SK-N-SH (cell line): Measurements from ENCODE around the gene GK. TPM values are rescaled to one million over a fixed set of nuclear protein-coding genes. Genes with fewer than 3 reads are reported as not detected.
"Not testable (repeated sequence)": the region's sequence is repeated elsewhere in the genome, so short reads cannot be mapped to it uniquely, and the experiment has no call there.

Experiments used
- CTCF ChIA-PET: fragments of 300-600, 350-600 bp; formaldehyde crosslinking; extraction: SDS; loops from one replicate; lab custom pipeline; 2021; lab: Yijun Ruan, JAX
- POLR2A ChIA-PET: fragments of 350-600 bp; sonication (Branson Sonifier 250); formaldehyde crosslinking; extraction: SDS; loops from one replicate; lab custom pipeline; 2020; ENCODE audit warnings: antibody characterized with exemption, inconsistent platforms; lab: Yijun Ruan, JAX
- DNase-seq: peaks from one replicate; pipeline ENCODE4 v3.0.0; 2012
- H2AFZ ChIP-seq: fragments of 200-600 bp; sonication (generic); 2 replicates; pipeline ENCODE4 v1.8.1; 2016; ENCODE audit warnings: antibody characterized with exemption, mild to moderate bottlenecking, low read depth
- H3F3A ChIP-seq: fragments of 200-600 bp; sonication (generic); replicated peaks from 2 replicates; pipeline ENCODE3; 2016; ENCODE audit warnings: antibody characterized with exemption, mild to moderate bottlenecking; ENCODE audit not compliant: insufficient read depth
- H3K27ac ChIP-seq, 2 experiments: fragments of 200-500 bp in 1 of 2; fragments of 200-600 bp in 1 of 2; sonication (Bioruptor generic) in 1 of 2; sonication (generic), shearing (Covaris generic) in 1 of 2; 2 replicates each; pipeline versions ENCODE4 v1.5.1 to v1.6.1; 2014 to 2016; ENCODE audit warnings: low read depth in 2 of 2, inconsistent platforms in 1 of 2, low read length in 1 of 2, mild to moderate bottlenecking in 1 of 2, mixed read lengths in 1 of 2
- H3K27me3 ChIP-seq: fragments of 200-600 bp; sonication (generic), shearing (Covaris generic); 2 replicates; pipeline ENCODE4 v1.6.1; 2016; ENCODE audit warnings: mixed run types; ENCODE audit not compliant: insufficient read depth
- H3K36me3 ChIP-seq, 2 experiments: fragments of 200-500 bp in 1 of 2; fragments of 200-600 bp in 1 of 2; sonication (Bioruptor generic) in 1 of 2; sonication (generic) in 1 of 2; replicated peaks in 1 of 2; 2 replicates each; pipeline versions ENCODE3 to v1.5.1; 2014 to 2016; ENCODE audit warnings: low read length in 1 of 2, mild to moderate bottlenecking in 1 of 2; ENCODE audit not compliant: insufficient read depth in 2 of 2, control insufficient read depth in 1 of 2
- H3K4me1 ChIP-seq, 2 experiments: fragments of 200-500 bp in 1 of 2; fragments of 200-600 bp in 1 of 2; sonication (Bioruptor generic) in 1 of 2; sonication (generic), shearing (Covaris generic) in 1 of 2; 2 replicates each; pipeline versions ENCODE4 v1.5.1 to v1.6.1; 2014 to 2016; ENCODE audit warnings: low read depth in 1 of 2, low read length in 1 of 2, mixed run types in 1 of 2; ENCODE audit not compliant: insufficient read depth in 2 of 2, control insufficient read depth in 1 of 2
- H3K4me2 ChIP-seq: fragments of 200-600 bp; sonication (generic), shearing (Covaris generic); 2 replicates; pipeline ENCODE4 v1.6.1; 2017; ENCODE audit warnings: mixed run types
- H3K4me3 ChIP-seq, 2 experiments: fragments of 200-500 bp in 1 of 2; fragments of 200-600 bp in 1 of 2; sonication (Bioruptor generic) in 1 of 2; sonication (generic), shearing (Covaris generic) in 1 of 2; 2 replicates each; pipeline versions ENCODE4 v1.5.1 to v1.8.1; 2014 to 2016; ENCODE audit warnings: low read depth in 2 of 2, inconsistent platforms in 1 of 2, low read length in 1 of 2, mild to moderate bottlenecking in 1 of 2, mixed read lengths in 1 of 2, moderate library complexity in 1 of 2
- H3K79me2 ChIP-seq: fragments of 200-600 bp; sonication (generic); 2 replicates; pipeline ENCODE4 v1.8.1; 2017; ENCODE audit warnings: mild to moderate bottlenecking; ENCODE audit not compliant: insufficient read depth
- H3K9ac ChIP-seq: fragments of 200-600 bp; sonication (generic); 2 replicates; pipeline ENCODE4 v1.6.1; 2017; ENCODE audit warnings: mixed run types
- H3K9me2 ChIP-seq: fragments of 200-600 bp; sonication (generic); 2 replicates; pipeline ENCODE4 v1.6.1; 2017; ENCODE audit warnings: mixed run types
- H3K9me3 ChIP-seq: fragments of 200-600 bp; sonication (generic); 2 replicates; pipeline ENCODE4 v1.6.1; 2017; ENCODE audit warnings: mixed run types, mild to moderate bottlenecking, moderate library complexity
- H4K20me1 ChIP-seq: fragments of 200-600 bp; sonication (generic); 2 replicates; pipeline ENCODE4 v1.6.1; 2017; ENCODE audit warnings: mild to moderate bottlenecking, mixed run types; ENCODE audit not compliant: insufficient read depth
- CHD2 ChIP-seq: fragments of 150-350 bp; IDR thresholded peaks from 2 replicates; pipeline ENCODE4 v1.6.1; 2018; ENCODE audit warnings: low read length; ENCODE audit not compliant: partially characterized antibody
- EP300 ChIP-seq, 2 experiments: IDR thresholded peaks; 2 replicates each; pipeline versions ENCODE4 v1.4.0 to v1.6.1; 2012; ENCODE audit warnings: borderline replicate concordance in 1 of 2, low read depth in 1 of 2, low read length in 1 of 2
- FOXM1 ChIP-seq: IDR thresholded peaks from 2 replicates; pipeline ENCODE4 v1.4.0; 2012; ENCODE audit warnings: low read depth, mild to moderate bottlenecking
- IRF3 ChIP-seq: fragments of 150-350 bp; IDR thresholded peaks from 2 replicates; pipeline ENCODE4 v1.6.1; 2016; ENCODE audit warnings: mild to moderate bottlenecking, low read depth, low read length
- JUND ChIP-seq: IDR thresholded peaks from 2 replicates; pipeline ENCODE4 v1.4.0; 2012
- RCOR1 ChIP-seq: fragments of 150-350 bp; IDR thresholded peaks from 2 replicates; pipeline ENCODE4 v1.6.1; 2017; ENCODE audit warnings: antibody characterized with exemption, low read length
- RFX5 ChIP-seq: IDR thresholded peaks from 2 replicates; pipeline ENCODE4 v1.6.1; 2012; ENCODE audit warnings: mild to moderate bottlenecking, improper control_type of control experiment, low read length
- RXRA ChIP-seq: IDR thresholded peaks from 2 replicates; pipeline ENCODE4 v1.4.0; 2012; ENCODE audit warnings: low read depth, mild to moderate bottlenecking, borderline replicate concordance
- TAF1 ChIP-seq: IDR thresholded peaks from 2 replicates; pipeline ENCODE4 v1.6.1; 2012; ENCODE audit warnings: low read depth, mild to moderate bottlenecking, low read length, moderate library complexity, borderline replicate concordance
- TCF12 ChIP-seq: IDR thresholded peaks from 2 replicates; pipeline ENCODE4 v1.4.0; 2012
- TEAD4 ChIP-seq: IDR thresholded peaks from 2 replicates; pipeline ENCODE4 v1.4.0; 2012; ENCODE audit warnings: mild to moderate bottlenecking, borderline replicate concordance; ENCODE audit not compliant: insufficient read depth
- USF1 ChIP-seq: IDR thresholded peaks from 2 replicates; pipeline ENCODE4 v1.4.0; 2012; ENCODE audit warnings: low read depth, borderline replicate concordance
- WGBS: methylation state at CpG from one replicate; pipeline ENCODE4 v1.1.6; 2017; ENCODE audit warnings: low lambda C conversion rate; 5-methylcytosine and 5-hydroxymethylcytosine counted together
- polyA plus RNA-seq, 3 experiments: library from polyadenylated mRNA; depleted of rRNA; stranded (reverse); fragments of >200 nt; gene quantifications; 2 replicates each; pipeline ENCODE4 v1.2.3, GENCODE V29; 2012
- TF ChIP-seq, protein P1 (sequence below): IDR thresholded peaks from 2 replicates; pipeline ENCODE4 v1.4.0; 2012; ENCODE audit warnings: low read depth, borderline replicate concordance
- TF ChIP-seq, protein P2 (sequence below): fragments of 150-350 bp; IDR thresholded peaks from 2 replicates; pipeline ENCODE4 v1.6.1; 2017; ENCODE audit warnings: antibody characterized with exemption, low read length, low read depth, borderline replicate concordance

Gene GK
- polyA plus RNA-seq, 1 of the 3 experiments (the other 2 are of a cell fraction): 2.2 TPM

DNA sequence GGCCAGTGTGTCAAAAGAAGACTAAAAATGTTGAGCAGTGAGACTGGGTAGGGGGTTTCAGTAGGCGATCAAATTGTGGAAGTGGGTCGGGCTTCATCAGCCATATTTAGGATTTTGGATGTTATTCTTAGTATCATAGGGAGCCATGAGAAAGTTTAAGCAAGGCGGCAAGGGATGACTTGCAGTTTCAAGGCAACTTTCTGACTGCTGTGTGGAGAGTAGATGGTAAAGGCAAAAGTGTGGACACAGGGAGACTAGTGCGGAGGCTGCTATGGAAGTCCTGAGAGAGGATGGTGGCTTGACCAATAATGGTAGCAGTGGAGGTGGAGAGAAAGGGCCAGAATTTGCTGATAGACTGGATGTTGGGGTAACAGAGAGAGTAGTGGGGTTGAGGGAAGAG, 15.4 kb downstream of the GK start (continued):
- TF ChIP-seq, protein P1, sequence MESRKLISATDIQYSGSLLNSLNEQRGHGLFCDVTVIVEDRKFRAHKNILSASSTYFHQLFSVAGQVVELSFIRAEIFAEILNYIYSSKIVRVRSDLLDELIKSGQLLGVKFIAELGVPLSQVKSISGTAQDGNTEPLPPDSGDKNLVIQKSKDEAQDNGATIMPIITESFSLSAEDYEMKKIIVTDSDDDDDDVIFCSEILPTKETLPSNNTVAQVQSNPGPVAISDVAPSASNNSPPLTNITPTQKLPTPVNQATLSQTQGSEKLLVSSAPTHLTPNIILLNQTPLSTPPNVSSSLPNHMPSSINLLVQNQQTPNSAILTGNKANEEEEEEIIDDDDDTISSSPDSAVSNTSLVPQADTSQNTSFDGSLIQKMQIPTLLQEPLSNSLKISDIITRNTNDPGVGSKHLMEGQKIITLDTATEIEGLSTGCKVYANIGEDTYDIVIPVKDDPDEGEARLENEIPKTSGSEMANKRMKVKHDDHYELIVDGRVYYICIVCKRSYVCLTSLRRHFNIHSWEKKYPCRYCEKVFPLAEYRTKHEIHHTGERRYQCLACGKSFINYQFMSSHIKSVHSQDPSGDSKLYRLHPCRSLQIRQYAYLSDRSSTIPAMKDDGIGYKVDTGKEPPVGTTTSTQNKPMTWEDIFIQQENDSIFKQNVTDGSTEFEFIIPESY: no peak
- TF ChIP-seq TAF1 (no peak), CHD2 (no peak), USF1 (no peak), EP300 (IDR thresholded peaks at IDR 0.05; ENCODE audit: borderline replicate concordance in 1 of 2, low read depth in 1 of 2, low read length in 1 of 2) (no peak), TEAD4 (no peak), RCOR1 (no peak), IRF3 (no peak), FOXM1 (no peak), RXRA (no peak), RFX5 (no peak), JUND (no peak), TCF12 (no peak)
- TF ChIP-seq, protein P2, sequence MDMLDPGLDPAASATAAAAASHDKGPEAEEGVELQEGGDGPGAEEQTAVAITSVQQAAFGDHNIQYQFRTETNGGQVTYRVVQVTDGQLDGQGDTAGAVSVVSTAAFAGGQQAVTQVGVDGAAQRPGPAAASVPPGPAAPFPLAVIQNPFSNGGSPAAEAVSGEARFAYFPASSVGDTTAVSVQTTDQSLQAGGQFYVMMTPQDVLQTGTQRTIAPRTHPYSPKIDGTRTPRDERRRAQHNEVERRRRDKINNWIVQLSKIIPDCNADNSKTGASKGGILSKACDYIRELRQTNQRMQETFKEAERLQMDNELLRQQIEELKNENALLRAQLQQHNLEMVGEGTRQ: no peak
- TF ChIP-seq, all 33 proteins: peak for 0

DNA sequence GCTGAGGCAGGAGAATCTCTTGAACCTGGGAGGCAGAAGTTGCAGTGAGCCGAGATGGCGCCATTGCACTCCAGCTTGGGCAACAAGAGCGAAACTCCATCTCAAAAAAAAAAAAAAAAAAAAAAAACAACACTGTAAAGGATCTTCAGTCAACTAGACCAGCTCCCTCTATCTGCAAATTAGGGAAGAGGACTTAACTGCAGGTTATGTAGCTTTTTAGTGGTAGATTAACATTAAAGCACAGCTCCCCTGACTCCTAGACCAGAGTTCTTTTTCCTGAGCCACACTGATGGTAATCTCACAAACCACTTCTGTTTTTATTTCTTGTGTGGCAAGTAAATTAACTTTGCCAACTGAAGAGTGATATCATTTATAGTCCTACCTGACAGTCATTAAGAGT, 18.0 kb downstream of the GK start:
- CTCF ChIA-PET, H3K27ac ChIP-seq, H3K4me2 ChIP-seq, H3K27me3 ChIP-seq, DNase-seq, POLR2A ChIA-PET, H4K20me1 ChIP-seq, H3K4me3 ChIP-seq, H3F3A ChIP-seq, H3K9ac ChIP-seq, H3K9me3 ChIP-seq, H3K9me2 ChIP-seq, H3K4me1 ChIP-seq, H2AFZ ChIP-seq, H3K36me3 ChIP-seq, H3K79me2 ChIP-seq: not testable (repeated sequence)
- 63% methylated on average over 3 of the region's 3 CpGs for WGBS
